ENCODE measurements around the gene TRAF3IP1.
A peak's percentile ranks its signal among the peaks of the same experiment; 100 is the strongest.
"Not testable (repeated sequence)": the region's sequence is repeated elsewhere in the genome, so short reads cannot be mapped to it uniquely, and the experiment has no call there.

TRAF3IP1 gene

DNA sequence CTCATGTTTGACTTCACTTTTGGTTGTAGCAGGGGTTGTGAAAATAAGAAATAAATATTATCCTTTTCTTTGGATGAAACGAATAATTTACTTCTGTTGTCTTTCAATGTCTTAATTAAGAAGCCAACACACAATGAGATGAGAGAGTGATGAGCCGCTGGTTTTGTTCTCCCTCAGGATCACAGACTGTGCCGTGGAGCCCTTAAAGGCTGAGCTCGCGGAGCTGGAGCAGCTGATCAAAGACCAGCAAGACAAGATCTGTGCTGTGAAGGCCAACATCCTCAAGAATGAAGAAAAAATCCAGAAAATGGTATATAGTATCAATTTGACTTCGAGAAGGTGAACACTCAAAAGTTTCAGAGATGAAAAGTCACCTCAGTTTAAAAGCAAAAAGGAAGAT is 78.3 kb downstream of the TRAF3IP1 start:
- Histone ChIP-seq H3K4me3 (no peak overlapping the region), H3K27ac (no peak overlapping the region)

DNA sequence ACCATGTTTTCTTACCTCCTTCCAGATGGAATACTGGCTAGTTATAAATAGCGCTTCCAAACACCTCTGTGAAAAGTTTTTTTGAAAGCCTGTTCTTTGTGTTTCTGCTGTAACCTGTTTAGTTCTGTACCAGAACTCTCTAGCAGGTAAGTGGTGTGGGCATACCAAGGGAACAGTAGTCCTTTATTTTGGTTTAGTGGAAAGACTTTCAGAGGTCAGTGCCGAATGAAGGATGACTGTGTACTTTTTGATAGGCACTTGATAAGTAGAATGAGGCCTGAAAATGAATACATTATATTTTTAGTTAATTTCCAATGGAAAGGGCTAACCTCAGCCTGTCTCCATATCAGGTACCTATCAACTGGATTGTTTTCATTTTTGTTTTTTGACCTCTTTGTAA is 78.8 kb downstream of the TRAF3IP1 start:
- Histone ChIP-seq H3K4me3 (no peak overlapping the region), H3K27ac (no peak overlapping the region)

DNA sequence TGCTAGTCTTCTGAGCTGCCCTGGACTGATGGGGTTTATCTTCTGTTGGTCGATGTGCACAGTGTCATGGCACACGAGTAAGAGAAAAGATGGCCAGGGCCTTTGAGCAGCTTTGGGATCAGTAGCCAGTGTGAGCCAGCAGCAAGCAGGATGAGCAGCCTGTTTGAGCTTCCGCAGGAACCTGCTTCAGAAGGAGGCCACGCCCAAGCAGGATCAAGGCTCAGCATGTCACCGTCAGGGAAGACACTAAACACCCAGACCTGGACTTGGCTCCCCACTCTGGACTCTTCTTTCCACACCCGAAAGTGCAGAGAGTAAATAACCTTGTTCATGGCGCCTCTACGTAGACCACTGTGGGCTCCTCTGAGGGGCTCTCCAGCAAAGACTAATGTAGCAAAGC is 81.2 kb downstream of the TRAF3IP1 start:
- no peak overlapping the region for H3K4me3 ChIP-seq
- H3K27ac ChIP-seq: no peak overlapping the region

DNA sequence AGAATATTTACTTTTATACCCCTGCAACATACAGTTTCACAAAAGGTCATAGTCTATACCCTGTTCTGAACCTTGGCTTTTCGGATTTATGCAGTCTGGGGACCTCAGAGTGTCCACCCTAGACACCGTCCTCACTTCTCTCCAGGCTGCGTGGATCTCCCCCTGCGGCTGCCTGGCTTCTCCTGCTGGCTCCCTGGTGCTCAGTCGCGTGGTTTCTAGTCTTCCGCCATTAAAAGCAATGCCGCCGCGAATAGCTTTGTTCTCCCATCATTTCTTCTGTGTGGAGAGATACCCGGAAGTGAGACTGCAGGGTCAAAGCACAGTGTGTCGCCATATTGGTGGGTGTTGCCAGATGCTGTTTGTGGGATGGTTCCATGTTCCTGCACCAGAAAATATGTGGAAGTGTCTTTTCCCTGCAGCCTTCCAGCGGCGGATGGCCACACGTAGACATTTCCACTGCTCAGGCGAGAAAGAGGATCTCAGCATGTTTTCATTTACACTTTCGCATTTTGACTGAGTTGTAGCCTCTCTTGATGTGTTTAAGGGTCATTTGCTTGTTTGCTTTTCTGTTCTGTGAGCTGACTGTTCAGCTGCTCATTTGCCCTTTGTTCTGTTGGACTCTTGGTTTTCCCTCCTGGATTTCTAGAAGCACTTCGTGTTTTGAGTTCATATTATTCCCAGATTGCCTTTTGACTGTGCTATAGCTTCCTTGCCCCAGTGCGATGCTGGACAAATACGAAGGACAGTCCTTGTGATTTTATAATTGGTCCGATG is 83.5 kb downstream of the TRAF3IP1 start:
- Histone ChIP-seq H3K27ac (no peak overlapping the region), H3K4me3 (no peak overlapping the region)

DNA sequence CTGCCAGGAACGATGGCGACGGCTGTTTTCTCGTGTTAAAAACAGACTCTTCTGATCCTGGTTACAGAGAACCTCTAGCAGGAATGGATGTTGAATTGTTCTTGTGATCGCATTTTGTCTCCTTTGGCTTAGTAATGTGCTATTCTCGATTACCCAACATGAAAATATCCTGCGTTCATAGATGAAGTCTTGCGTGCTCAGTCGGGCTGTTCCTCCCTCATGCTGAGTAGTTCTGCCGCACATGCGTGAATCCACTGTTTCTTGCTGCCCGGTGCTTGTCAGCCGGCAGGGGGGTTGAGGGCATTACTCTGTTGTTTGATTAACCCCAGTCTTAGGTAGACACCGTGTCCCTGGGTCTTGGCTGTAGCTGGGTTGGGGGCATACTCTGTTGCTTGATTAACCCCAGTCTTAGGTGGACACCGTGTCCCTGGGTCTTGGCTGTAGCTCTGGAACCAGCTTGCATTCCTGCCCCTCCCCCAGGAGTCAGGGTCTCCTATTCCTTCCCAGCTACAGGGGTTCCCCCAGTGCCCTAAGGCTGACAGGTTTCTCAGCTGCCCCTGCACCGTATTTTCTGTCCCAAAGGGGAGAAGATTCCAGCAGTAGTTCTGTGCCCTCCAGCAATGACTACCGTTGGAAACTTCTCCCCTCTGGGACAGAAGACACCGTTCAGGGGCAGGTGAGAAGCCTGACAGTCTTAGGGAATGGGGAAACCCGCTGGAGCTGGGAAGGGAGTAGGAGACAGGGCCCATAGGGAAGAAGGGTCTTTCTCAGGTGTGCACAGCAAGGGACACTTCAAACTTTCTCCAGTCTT is 84.3 kb downstream of the TRAF3IP1 start:
- H3K4me3 ChIP-seq: no peak overlapping the region
- no peak overlapping the region for H3K27ac ChIP-seq

DNA sequence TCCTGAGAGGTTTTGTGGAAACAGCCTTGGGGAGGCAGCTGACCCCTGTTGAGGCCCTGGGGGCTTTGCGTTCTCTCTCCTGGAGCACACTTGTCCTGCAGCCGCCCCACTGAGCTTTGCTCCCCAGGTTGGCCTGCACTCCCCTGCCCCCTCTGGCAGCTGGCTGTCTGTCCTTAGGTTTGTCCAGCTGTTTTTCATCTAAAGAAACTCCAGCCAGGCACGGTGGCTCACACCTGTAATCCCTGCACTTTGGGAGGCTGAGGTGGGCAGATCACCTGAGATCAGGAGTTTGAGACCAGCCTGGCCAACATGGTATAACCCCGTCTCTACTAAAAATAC is 84.9 kb downstream of the TRAF3IP1 start:
- not testable (repeated sequence) for H3K27ac ChIP-seq, H3K4me3 ChIP-seq

DNA sequence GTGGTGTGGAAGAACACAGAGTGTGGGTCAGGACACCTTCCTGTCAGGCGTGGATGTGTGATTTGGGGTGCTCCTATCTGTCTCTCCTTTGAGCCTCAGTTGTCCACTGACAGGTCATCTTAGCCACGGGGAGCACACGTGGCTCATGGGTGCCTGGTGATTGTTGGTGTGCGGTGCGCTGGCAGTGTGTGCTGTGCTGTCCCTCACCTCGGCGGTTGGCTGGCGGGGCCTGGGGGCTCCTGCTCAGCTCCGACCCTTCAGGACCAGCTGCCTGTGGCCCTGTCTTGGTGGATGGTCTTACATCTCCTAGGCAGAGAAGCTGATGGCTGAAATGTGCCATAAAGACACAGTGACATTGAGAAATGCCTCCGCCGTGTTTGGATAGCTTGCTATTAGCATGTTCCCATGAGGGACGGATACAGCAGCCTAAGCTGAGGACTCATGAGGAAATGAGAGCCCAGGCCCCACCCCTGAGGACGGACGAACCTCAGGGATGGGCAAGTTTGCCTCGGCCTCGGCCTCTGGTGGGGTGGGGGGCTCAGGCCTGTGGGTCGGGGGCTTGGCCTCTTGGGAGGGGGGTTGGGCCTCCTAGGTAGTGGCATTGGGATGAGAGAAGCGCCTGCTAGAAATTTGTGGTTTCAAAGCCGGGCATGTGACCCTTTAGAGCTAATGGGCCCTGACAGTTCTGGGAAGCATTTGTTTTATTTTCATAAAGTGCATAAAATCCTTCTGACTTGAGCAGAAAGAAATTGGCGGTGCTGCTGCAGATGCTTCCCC is 86.1 kb downstream of the TRAF3IP1 start:
- Histone ChIP-seq H3K4me3 (no peak overlapping the region), H3K27ac (peak overlapping the region in 6 of 21 experiments; percentile 2 to 60 (median 39))

DNA sequence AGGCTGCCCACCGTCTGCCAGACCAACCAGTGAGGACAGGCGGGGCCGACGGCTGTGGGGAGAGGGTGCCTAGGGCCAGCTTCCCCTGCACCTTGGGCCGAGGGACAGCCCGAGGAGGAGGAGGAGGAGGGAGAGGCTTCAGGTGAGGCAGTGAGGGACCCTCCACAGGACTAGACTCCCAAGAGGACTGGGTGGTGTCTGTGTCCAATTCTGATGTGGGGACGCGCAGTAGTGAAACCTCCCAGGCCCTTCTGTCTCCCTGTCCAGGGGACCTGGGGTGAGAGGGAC is 86.6 kb downstream of the TRAF3IP1 start:
- Histone ChIP-seq H3K27ac (peak overlapping the region in 5 of 21 experiments; percentile 2 to 41 (median 29)), H3K4me3 (no peak overlapping the region)

DNA sequence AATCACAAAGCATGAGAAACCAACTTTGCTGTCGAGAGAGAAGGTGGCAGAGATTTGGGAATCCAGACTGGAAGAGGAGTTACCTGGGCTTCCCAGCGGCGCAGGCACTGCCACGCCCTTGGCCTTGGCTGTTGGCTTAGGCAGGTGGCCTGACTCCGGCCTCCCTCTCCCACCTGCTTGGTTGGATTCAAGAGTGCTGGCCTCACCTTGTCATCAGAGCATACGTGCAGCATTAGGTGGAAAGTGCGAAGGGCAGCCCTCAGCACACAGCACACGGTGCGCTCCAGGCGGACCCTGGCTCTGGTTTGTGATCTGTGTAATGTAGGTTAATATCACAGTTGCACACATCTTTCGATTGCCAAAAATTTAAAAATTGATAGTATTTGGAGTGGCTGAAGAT is 87.2 kb downstream of the TRAF3IP1 start:
- peak overlapping the region in 1 of 21 experiments; percentile 33 for H3K27ac ChIP-seq
- no peak overlapping the region for H3K4me3 ChIP-seq

DNA sequence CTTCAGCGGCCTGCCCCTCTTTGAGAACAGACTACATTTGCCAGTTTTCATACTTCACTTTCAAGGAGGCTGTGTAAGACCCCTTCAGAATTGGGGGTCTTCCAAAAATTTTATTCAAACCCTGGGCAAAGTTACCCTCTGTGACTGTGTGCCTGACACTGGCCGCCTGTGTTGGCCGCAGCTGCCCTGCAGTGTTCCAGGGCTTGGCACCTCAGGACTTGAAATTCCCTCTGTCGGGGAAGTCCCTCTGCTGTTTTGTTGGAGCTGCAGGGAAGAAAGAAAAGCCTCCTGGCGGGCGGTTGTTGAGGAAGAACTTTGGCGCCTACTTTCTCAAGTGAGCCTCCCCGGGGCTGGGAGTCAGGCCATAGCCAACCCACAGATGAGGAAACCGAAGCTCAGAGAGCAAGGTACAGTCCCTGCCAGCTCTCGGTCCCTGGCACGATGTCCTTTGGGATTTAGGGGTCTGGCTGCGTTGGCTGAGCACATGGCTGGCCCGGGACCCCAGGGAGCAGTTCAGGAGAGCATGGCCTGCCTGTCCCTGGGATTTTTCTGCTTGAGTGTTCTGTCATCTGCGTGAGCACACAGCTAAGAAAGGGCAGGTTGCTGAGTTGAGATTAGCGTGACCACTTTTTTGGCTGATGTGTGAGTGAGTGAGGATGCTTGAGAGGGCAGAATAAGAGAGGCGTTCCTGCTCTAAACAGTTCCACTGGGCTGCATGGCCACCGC is 88.5 kb downstream of the TRAF3IP1 start:
- H3K4me3 ChIP-seq: no peak overlapping the region
- no peak overlapping the region for H3K27ac ChIP-seq

DNA sequence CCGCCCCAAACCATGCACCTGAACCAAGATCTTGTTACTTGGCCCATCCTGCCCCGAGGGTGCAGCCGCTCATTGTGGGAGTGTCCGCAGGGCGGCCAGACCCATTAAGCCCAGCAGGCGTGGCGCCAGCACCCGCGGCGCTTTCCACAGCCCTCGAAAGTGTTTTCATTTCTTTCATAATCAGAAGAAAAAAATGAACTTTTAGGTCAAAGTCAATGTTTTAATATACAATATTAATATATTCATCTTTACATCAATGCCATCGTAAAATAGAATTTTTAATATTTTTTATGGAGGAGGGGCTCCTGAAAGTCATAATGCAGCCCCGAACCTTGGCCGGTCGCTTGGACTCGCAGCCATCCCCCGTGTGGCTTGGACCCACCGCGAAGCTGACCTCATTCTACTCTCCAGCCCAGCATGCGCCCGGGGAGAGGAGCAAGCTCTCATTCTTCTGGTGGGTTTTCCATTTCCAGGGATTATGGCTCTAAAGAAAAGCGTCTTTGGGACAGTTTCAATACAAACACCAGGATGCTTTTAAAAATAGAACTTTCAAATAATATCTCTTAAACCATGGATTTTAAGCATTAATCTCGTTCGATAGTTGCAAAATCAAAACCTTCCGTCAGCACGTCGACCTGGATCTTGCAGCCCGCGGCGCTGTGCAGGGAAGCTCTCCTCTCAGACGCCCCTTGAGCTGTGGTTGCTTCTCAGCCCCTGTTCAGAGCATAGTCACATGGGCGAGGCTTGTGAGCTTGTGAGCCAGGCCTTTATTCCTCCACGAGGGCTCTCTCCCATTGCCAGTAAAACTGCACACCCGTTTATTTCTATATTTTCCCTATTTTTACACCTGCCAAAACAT is 89.3 kb downstream of the TRAF3IP1 start:
- Histone ChIP-seq H3K27ac (no peak overlapping the region), H3K4me3 (no peak overlapping the region)

DNA sequence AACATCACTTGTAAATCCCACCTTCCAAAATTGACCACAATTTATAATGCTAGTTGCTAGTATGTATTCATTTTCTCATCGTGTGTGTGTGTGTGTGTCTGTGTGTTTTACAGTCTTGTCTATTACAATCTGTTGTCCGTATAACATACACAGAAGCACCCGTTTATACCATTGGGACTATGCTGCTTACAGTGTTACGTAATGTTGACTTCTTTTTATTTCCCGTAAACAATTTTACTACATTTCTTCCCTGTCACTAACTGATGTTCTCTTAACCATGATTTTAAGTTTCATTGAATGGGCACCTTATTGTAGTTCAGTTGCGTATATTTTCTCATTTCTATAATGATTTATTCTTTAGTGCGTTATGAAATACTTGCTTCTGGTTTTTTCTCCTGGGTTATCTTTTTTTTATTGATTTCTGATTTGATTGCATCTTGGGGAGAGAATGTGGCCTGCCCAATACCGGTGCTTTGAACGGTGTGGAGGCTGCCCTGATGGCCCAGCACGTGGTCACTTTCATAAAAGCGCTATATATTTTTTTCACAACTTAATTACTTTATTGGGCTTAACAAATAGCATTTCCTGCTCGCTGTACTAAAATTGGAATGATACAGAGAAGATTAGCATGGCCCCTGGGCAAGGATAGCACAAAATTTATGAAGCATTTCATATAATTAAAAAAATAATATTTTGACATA is 91.9 kb downstream of the TRAF3IP1 start:
- H3K4me3 ChIP-seq: no peak overlapping the region
- H3K27ac ChIP-seq: no peak overlapping the region

DNA sequence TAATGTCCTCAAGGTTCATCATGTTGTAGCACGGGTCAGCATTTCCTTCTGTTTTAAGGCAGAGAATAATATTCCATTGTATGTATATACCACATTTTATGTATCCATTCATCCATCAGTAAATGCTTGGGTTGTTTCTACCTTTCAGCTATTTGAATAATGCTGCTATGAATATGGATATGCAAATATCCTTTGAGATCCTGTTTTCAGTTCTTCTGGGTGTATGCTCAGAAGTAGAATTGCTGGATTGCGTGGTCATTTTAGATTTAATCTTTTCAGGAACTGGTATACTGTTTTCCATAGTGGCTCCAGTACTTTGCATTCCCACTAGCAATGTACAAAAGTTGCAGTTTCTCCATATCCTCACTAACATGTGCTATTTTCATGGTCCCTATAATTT is 93.0 kb downstream of the TRAF3IP1 start:
- no peak overlapping the region for H3K4me3 ChIP-seq
- H3K27ac ChIP-seq: no peak overlapping the region

DNA sequence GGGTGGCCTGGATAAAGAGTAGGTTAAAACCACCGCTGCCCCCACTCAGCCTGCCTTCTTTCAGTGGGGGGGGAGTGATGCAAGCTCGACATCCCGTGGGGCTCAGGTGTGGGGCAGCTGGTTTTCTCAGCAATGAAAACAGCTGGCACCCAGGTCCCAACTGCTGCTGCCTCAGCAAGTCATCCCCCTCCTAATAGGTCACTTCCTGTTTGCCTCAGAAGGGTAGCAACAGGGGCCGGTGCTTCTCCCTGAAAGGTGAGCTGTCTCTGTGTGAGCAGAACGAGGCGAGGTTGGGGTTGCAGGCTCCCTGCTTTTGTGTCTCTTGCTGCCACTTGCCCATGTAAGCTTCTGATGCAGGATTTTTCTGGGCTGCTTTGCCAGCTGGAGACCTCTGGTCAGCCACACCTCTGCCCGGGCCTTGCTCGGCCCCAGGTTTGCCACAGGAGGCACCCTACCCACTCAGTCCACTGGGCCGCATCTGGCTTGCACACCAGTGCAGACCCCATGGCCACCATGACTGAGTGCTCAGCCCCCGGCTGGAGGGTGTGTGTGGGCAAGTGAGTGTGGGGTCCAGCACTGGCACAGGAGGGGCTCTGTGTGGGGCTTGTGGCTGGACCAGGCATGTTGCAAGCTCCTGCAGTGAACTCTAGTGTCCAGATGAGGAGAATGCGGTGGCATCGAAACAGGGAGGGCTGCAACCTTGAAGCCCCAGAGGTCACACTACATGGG is 94.9 kb downstream of the TRAF3IP1 start:
- no peak overlapping the region for H3K27ac ChIP-seq
- no peak overlapping the region for H3K4me3 ChIP-seq

DNA sequence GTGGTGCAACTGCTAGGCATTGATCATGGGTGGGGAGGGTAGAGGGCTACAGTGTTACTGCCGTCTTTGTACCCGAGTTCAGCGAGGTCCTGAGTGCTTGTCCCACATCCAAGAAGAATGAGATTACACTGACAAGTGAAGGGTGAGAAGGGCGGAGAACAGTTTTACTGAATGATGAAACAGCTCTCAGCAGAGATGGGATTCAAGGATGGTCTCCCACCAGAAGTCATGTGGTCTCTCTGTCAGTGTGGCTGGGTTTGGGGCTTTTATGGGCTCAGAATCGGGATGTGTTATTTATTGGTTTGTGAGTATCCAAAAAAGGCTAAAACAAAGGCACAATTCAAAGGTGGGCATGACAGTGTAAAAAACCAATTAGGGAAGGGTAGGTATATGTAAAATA is 95.6 kb downstream of the TRAF3IP1 start:
- H3K27ac ChIP-seq: no peak overlapping the region
- no peak overlapping the region for H3K4me3 ChIP-seq

DNA sequence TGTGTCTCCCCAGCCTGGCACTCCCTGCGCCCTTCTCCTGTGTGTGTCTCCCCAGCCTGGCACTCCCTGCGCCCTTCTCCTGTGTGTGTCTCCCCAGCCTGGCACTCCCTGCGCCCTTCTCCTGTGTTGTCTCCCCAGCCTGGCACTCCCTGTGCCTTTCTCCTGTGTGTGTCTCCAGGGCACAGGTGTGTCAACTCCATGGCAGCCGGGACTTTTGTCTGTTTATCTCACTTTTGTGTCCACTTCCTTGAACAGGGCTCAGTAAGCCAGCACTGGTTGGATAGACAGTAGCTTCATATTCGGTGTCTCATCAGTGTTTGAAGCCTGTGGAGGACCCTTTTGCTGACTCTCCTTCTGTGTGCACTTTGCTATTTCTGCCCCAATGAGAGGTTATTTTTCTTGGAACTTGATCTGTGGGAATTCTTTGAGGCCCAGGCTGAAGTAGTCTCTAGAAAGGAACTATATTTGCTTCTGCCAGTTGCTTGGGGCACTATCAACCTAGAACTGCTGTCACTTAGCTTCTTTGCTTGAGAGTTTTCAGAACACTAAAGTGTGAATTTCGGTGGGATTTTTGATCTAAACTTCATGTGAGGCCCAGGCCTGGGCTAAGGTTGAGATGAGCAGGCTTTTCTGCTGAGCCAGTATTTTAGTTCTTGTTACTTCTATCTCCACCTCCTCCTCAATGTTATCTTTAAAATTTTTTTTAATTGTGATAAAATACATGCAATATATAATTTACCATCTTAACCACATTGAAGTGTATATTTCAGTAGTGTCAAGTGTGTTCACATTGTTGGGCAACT is 98.1 kb downstream of the TRAF3IP1 start:
- H3K27ac ChIP-seq: peak overlapping the region in 3 of 21 experiments; percentile 23 to 54 (median 45)
- H3K4me3 ChIP-seq: no peak overlapping the region

DNA sequence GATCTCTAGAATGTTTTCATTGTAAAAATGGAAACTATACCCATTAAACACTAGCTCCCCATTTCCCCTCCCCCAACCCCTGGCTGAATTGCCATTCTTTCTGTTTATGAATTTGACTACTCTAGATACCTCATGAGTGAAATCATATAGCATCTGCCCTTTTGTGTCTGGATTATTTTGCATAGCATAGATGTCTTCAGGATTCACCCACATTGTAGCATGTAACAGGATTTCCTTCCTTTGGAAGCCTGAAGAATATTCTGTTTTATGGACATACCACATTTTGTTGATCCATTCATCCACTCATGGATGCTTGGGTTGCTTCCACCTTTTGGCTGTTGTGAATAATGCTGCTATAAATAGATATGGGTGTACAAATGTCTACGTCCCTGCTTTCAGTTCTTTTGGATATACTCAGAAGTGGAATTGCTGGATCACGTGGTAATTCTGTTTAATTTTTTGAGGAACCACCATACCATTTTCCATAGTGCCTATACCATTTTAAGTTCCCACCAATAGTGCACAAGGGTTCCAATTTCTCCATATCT is 98.8 kb downstream of the TRAF3IP1 start:
- peak overlapping the region in 1 of 21 experiments; percentile 54 for H3K27ac ChIP-seq
- H3K4me3 ChIP-seq: no peak overlapping the region

Data from skin epidermis (tissue), 12 donors.